ENCODE results near the gene BNIPL. TPM values are rescaled to one million over a fixed set of nuclear protein-coding genes. Genes with fewer than 3 reads are reported as not detected.

Gene BNIPL
- total RNA-seq, 2 donors from 2014 or later = 13.2 to 14.8 TPM

DNA sequence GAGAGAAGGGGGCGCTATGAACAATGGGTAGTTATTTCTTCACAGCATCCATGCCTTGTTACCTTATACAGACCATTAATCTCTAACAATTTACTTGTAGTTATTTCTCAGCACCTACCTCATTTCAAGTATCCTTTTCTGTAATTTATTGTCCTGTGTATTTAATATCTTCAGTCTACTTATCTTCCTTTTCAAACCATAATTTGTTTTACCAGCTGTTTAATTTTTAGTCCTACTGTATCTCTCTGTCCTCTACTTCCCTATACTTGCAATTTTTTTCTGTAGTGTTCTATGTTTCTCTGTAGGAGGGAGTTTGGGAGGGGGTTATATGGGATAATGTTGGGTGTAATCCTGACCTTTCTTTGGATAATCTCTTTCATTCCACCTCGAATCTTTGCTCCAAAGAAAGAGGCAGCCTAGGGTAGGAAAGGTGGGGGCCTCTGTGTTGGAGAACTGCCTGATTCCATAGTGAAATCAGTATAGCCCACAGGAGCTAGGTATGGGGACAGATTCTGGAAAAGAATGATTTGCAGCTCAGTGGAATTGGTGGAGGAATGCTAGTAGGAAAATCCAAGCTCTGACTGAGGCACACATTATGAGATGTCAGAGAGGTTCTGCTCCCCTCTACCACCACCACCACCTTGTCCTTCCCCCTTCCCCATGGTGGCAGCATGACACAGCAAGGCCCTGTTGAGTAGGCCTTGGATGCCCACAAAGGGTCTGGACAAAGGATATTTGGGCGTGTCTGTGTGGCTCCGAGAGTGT lies 24.5 kb downstream of the BNIPL start:
- H3K36me3 ChIP-seq = no peaks in the 10 kb centered on the region
- H3K4me1 ChIP-seq (replicated peaks) = peaks cover 16% of the 10 kb centered on the region
- H3K27me3 ChIP-seq (replicated peaks; ENCODE audit: insufficient read depth) = no peaks in the 10 kb centered on the region
- intact Hi-C loops (cut with DNase I) = no loop called here
- DNase-seq (ENCODE audit: low spot score) = no peak
- H3K27ac ChIP-seq = no peak overlapping the region
- 44% methylated on average over 4 of the region's 4 CpGs for WGBS
- H3K9me3 ChIP-seq = no peaks in the 10 kb centered on the region
- peak overlapping the region; percentile 76 to 84 for H3K4me3 ChIP-seq
- TF ChIP-seq POLR2AphosphoS5 (IDR thresholded peaks at IDR 0.05) (no peak), POLR2A (IDR thresholded peaks at IDR 0.05) (no peak)
- TF ChIP-seq, protein P1, sequence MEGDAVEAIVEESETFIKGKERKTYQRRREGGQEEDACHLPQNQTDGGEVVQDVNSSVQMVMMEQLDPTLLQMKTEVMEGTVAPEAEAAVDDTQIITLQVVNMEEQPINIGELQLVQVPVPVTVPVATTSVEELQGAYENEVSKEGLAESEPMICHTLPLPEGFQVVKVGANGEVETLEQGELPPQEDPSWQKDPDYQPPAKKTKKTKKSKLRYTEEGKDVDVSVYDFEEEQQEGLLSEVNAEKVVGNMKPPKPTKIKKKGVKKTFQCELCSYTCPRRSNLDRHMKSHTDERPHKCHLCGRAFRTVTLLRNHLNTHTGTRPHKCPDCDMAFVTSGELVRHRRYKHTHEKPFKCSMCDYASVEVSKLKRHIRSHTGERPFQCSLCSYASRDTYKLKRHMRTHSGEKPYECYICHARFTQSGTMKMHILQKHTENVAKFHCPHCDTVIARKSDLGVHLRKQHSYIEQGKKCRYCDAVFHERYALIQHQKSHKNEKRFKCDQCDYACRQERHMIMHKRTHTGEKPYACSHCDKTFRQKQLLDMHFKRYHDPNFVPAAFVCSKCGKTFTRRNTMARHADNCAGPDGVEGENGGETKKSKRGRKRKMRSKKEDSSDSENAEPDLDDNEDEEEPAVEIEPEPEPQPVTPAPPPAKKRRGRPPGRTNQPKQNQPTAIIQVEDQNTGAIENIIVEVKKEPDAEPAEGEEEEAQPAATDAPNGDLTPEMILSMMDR (IDR thresholded peaks at IDR 0.05) = no peak

GRCh38 chr1:151061704-151062103 lies 25.3 kb downstream of the BNIPL start:
- Histone ChIP-seq H3K36me3 (no peaks in the 10 kb centered on the region), H3K9me3 (no peaks in the 10 kb centered on the region), H3K27ac (no peak overlapping the region), H3K4me1 (replicated peaks) (peaks cover 9% of the 10 kb centered on the region), H3K4me3 (no peak overlapping the region), H3K27me3 (replicated peaks; ENCODE audit: insufficient read depth) (no peaks in the 10 kb centered on the region)
- intact Hi-C loops (cut with DNase I) = no loop called here
- TF ChIP-seq POLR2AphosphoS5 (IDR thresholded peaks at IDR 0.05) (no peak), POLR2A (IDR thresholded peaks at IDR 0.05) (no peak)
- TF ChIP-seq, protein P1 (IDR thresholded peaks at IDR 0.05) = no peak
- DNase-seq (ENCODE audit: low spot score) = no peak
- 57% methylated on average over 2 of the region's 2 CpGs for WGBS

GRCh38 chr1:151062741-151063371 lies 26.5 kb downstream of the BNIPL start:
- Histone ChIP-seq H3K4me1 (replicated peaks) (peaks cover under 1% of the 10 kb centered on the region), H3K9me3 (no peaks in the 10 kb centered on the region), H3K36me3 (no peaks in the 10 kb centered on the region), H3K27ac (no peak overlapping the region), H3K27me3 (replicated peaks; ENCODE audit: insufficient read depth) (no peaks in the 10 kb centered on the region), H3K4me3 (no peak overlapping the region)
- intact Hi-C loops (cut with DNase I) = no loop called here
- TF ChIP-seq POLR2A (IDR thresholded peaks at IDR 0.05) (no peak), POLR2AphosphoS5 (IDR thresholded peaks at IDR 0.05) (no peak)
- TF ChIP-seq, protein P1 (IDR thresholded peaks at IDR 0.05) = no peak
- 77% methylated on average over 3 of the region's 3 CpGs for WGBS
- DNase-seq (ENCODE audit: low spot score) = no peak

DNA sequence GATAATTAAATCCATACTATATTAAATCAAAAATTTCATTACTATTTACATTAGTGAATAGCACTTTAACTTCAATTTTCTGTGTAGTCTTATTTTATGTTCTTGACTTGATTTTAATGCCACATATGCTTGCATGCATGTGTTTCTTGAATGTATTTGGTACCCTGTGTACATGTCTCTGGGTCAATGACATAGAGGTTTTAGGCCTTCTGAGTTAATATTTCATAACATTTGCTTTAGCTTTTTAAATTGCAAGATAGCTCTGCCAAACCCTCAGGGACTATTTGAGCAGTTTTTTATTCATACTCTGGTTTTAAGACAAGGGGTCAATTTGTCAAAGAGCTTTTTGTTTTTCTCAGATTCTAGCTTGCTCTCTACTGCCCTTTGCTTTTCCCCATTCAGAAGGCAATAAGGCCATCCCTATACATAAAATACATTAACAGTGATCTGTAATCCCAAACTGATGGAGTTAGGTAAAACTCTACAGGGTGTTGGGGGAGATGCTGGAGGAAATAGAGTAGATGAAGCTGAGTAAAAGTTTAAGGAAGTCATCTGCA lies 28.8 kb downstream of the BNIPL start:
- H3K4me3 ChIP-seq = no peak overlapping the region
- no peaks in the 10 kb centered on the region for H3K27me3 ChIP-seq (replicated peaks; ENCODE audit: insufficient read depth)
- intact Hi-C loops (cut with DNase I) = loop anchor here (5.0 kb wide), 1 partner anchor 82 kb away; the partner anchor contains the start of gene SEMA6C

More for the DNA sequence above, 28.8 kb downstream of the BNIPL start:
- Histone ChIP-seq H3K4me1 (replicated peaks) (no peaks in the 10 kb centered on the region), H3K36me3 (no peaks in the 10 kb centered on the region), H3K27ac (no peak overlapping the region), H3K9me3 (no peaks in the 10 kb centered on the region)
- DNase-seq (ENCODE audit: low spot score) = no peak
- TF ChIP-seq POLR2A (IDR thresholded peaks at IDR 0.05) = no peak
- TF ChIP-seq, protein P1 (IDR thresholded peaks at IDR 0.05) = no peak
- no peak for TF ChIP-seq POLR2AphosphoS5 (IDR thresholded peaks at IDR 0.05)
